ENCODE results near the gene MTUS2. TPM values are rescaled to one million over a fixed set of nuclear protein-coding genes. Genes with fewer than 3 reads are reported as not detected.

MTUS2 gene
- total and polyA plus RNA-seq, 2 of the 8 experiments (the other 6 are each of a cell fraction or from before 2014, with no cell fraction given), result 0.18 to 0.80 TPM

DNA sequence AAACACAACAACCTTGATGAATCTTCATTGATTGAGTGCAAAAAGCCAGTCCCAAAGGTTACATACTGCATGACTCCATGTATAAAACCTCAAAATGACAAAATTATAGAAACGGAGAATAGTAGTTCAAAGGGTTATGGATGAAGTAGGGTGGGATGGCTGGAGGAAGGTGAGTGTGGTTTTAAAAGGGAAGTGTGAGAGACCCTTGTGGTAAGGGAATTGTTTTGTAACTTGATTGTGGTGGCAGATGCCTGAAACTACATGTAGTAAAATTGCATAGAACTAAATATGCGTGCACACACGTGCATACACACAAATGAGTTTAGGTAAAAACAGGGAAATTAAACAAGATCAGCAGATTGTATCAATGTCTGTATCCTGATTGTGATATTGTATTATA lies 340.7 kb downstream of the MTUS2 start:
- Histone ChIP-seq H2BK5ac (ENCODE audit: low read depth, low read length) (no peak overlapping the region), H3K9ac (replicated peaks in 1 of 4; ENCODE audit: extremely low read depth in 1 of 4, low read depth in 3 of 4, low read length in 3 of 4) (no peak overlapping the region), H3K23me2 (ENCODE audit: low read depth, low read length) (no peaks in the 10 kb centered on the region), H3K79me2 (ENCODE audit: control insufficient read depth in 1 of 2, insufficient read depth in 2 of 2, low read length in 2 of 2) (no peaks in the 10 kb centered on the region), H3K9me3 (ENCODE audit: insufficient read depth in 2 of 2, low read depth in 1 of 2, low read length in 1 of 2) (no peaks in the 10 kb centered on the region), H3K27me3 (replicated peaks in 1 of 4; ENCODE audit: control insufficient read depth in 3 of 4, extremely low read depth in 1 of 4, insufficient read depth in 3 of 4, low read length in 3 of 4) (no peaks in the 10 kb centered on the region), H4K8ac (ENCODE audit: extremely low read depth, insufficient read depth, low read length) (no peak overlapping the region), H3K14ac (ENCODE audit: insufficient read length) (no peak overlapping the region), H3K18ac (ENCODE audit: extremely low read depth, low read length) (no peak overlapping the region), H3K23ac (ENCODE audit: insufficient read length) (no peak overlapping the region), H2BK12ac (ENCODE audit: low read depth, low read length) (no peak overlapping the region), H3K4ac (replicated peaks; ENCODE audit: insufficient read length, low read depth, low read length) (no peak overlapping the region), H4K5ac (ENCODE audit: insufficient read length, low read depth, low read length) (no peak overlapping the region), H3K79me1 (ENCODE audit: low read depth, low read length) (no peaks in the 10 kb centered on the region), H2AFZ (ENCODE audit: low read length) (no peak overlapping the region), H3K36me3 (ENCODE audit: control insufficient read depth in 2 of 4, insufficient read depth in 4 of 4, low read length in 3 of 4) (no peaks in the 10 kb centered on the region), H3K4me1 (replicated peaks in 1 of 4; ENCODE audit: control insufficient read depth in 3 of 4, insufficient read depth in 4 of 4, low read length in 3 of 4) (no peaks in the 10 kb centered on the region), H3K56ac (replicated peaks; ENCODE audit: insufficient read length, low read depth, low read length) (no peak overlapping the region), H3K4me3 (ENCODE audit: extremely low read depth in 1 of 4, insufficient read depth in 2 of 4, low read depth in 3 of 4, low read length in 4 of 4) (no peak overlapping the region), H2BK15ac (ENCODE audit: low read length) (no peak overlapping the region), H3K27ac (ENCODE audit: low read depth, low read length) (no peak overlapping the region), H2BK120ac (replicated peaks; ENCODE audit: low read depth, low read length) (no peak overlapping the region), H2AK5ac (ENCODE audit: low read depth, low read length) (no peak overlapping the region), H4K20me1 (replicated peaks in 1 of 2; ENCODE audit: control insufficient read depth in 1 of 2, insufficient read depth in 2 of 2, low read length in 2 of 2) (no peaks in the 10 kb centered on the region), H4K91ac (replicated peaks; ENCODE audit: insufficient read length, low read length) (no peak overlapping the region), H3K4me2 (ENCODE audit: insufficient read depth in 1 of 2, low read depth in 2 of 2, low read length in 2 of 2) (no peak overlapping the region), H2BK20ac (ENCODE audit: low read length) (no peak overlapping the region)
- ChIA-PET CTCF (ENCODE audit: partially characterized antibody) (no interaction called here), POLR2A (ENCODE audit: partially characterized antibody) (no interaction called here)
- DNase-seq (ENCODE audit: low read depth in 1 of 2, low spot score in 2 of 2) (no peak), FAIRE-seq (no peak)
- WGBS, 2 experiments (ENCODE audit: extremely low coverage in 1 of 2, insufficient coverage in 1 of 2, insufficient read length in 1 of 2, insufficient replicate concordance in 2 of 2, low coverage in 1 of 2, low lambda C conversion rate in 2 of 2, missing lambda C conversion rate in 1 of 2), result 63% methylated on average over 3 of the region's 3 CpGs; no CpG with 5 or more reads in 1 of the 2 experiments
- TF ChIP-seq SAP30 (IDR thresholded peaks at IDR 0.05; ENCODE audit: insufficient read depth, insufficient replicate concordance, low read length) (no peak), JUN (IDR thresholded peaks at IDR 0.05; ENCODE audit: low read depth, low read length) (no peak), KDM5A (IDR thresholded peaks at IDR 0.05; ENCODE audit: low read length) (no peak), SIX5 (IDR thresholded peaks at IDR 0.05; ENCODE audit: low read depth, low read length) (no peak), RNF2 (IDR thresholded peaks at IDR 0.05; ENCODE audit: borderline replicate concordance, low read depth, low read length, missing control alignments, poor library complexity, severe bottlenecking) (no peak)
- TF ChIP-seq, protein P1, sequence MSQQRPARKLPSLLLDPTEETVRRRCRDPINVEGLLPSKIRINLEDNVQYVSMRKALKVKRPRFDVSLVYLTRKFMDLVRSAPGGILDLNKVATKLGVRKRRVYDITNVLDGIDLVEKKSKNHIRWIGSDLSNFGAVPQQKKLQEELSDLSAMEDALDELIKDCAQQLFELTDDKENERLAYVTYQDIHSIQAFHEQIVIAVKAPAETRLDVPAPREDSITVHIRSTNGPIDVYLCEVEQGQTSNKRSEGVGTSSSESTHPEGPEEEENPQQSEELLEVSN (IDR thresholded peaks at IDR 0.05), result no peak
- TF ChIP-seq, protein P2, sequence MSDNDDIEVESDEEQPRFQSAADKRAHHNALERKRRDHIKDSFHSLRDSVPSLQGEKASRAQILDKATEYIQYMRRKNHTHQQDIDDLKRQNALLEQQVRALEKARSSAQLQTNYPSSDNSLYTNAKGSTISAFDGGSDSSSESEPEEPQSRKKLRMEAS (IDR thresholded peaks at IDR 0.05), result no peak
